Endometrial microvascular endothelial cells (primary cell): Measurements from ENCODE around the gene DNAH2. TPM values are rescaled to one million over a fixed set of nuclear protein-coding genes. Genes with fewer than 3 reads are reported as not detected.

Experiments used
- in situ Hi-C: cut with HindIII; loops from 2 replicates; pipeline ENCODE4 v1.10.0; 2017; ENCODE audit warnings: low sequenced_read_pairs, low pct_unique_long_range_greater_than_20kb; ENCODE audit errors: inconsistent ontology term
- total RNA-seq: library from RNA; depleted of rRNA; stranded (reverse); fragments of >200 nt; gene quantifications from one replicate; pipeline ENCODE4 v1.2.3, GENCODE V29; 2015; ENCODE audit errors: inconsistent ontology term

DNAH2 gene
- total RNA-seq, 1 donor from 2014 or later: 1.1 TPM

DNA sequence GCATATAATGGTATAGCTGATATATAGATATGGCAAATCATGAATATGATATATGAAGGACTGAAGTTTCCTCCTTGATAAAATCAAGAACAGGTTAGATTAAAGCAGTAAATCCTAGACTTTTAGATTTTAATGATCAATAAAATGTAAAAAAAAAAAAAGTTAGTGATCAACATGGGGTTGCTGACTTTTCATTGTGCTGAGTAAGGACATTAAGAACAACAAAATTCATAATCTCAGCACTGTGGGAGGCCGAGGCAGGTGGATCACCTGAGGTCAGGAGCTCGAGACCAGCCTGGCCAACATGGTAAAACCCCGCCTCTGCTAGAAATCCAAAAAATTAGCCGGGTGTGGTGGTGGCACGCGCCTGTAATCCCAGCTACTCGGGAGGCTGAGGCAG lies 160.7 kb downstream of the DNAH2 start:
- in situ Hi-C loops: no loop called here

DNA sequence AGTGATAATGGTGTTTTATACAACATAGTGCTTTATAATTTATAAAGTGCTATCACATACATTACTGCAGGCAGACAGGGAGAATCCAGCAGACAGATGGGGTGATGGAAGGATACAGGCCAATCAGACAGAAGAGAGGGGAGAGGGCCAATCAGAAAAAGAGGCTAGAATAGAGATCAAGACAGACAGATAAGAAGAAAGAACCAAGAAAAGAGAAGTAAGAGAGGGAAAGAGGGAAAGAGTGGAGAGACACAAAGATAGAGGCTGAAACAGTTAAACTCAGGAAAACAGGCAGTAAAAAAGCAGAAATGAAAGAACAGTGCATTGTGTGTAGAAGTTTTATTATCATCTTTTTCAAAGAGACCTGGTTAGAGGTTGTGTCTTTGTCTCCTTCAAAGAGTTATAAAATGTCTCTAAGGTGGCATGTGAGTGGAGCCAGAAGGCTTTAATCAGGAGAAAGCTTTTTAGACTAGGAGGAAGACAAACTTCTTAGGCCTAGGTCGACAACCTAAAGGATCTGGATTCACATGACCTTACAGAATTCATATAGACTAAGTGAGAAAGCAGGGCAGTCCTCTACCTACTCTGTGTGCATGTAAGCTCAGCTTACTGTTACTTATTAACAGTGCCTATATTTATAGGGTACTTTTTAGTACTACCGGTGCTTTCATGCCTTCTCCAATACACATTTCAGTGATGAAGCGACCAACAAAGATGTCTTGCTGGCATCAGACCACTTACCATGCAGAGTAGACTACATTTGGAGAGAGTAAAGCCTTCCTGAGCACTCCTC lies 162.7 kb downstream of the DNAH2 start:
- in situ Hi-C loops: no loop called here

DNA sequence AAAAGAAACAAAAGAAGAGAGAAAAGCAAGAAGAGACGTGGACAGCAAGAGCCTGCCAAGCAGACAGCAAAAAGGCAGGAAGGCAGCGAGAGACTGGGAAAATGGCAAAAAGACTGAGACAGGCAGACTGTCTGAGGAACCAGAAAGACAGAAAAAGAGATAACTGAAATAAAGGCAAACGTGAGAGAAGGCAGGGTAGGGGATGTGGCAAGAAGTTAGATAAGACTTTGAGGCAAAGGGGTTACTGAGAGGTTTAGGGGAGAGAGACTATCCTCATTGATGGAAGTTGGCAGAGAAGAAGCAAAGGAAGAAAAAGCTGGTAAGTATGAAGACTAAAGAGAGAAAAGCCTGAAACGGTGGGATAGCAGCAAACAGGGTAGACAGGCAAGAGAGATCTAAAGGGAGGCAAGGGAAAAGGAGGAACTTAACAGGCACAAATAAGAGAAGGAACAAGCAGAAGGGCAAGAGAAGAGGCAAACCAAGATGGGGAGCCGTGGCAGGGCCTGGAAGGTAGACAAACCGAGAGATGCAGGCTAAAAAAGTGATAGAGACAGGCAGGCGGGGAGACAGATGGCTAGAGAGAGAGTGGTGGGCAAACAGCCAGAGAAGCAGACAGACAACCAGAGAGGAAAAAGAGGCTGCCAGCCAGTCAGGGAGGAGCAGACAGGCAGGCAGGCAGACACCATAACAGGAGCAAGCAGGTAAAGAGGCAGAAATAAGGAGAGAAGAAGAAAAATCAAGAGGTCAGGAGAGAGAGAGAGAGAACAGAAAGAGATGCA lies 163.9 kb downstream of the DNAH2 start:
- in situ Hi-C loops: no loop called here

GRCh38 chr17:7882068-7882467 lies 164.5 kb downstream of the DNAH2 start:
- in situ Hi-C loops: no loop called here

GRCh38 chr17:7882629-7883028 lies 165.1 kb downstream of the DNAH2 start:
- in situ Hi-C loops: no loop called here

Other genes with a start within 250 kb of the DNAH2 start
- 23.1 TPM for gene ZBTB4, start 238.1 kb upstream of the DNAH2 start, total RNA-seq
- not detected for gene SLC35G6, start 236.3 kb upstream of the DNAH2 start, total RNA-seq
- 40.6 TPM for gene POLR2A, start 233.4 kb upstream of the DNAH2 start, total RNA-seq
- 9.5 TPM for gene TNFSF12, start 168.7 kb upstream of the DNAH2 start, total RNA-seq
- 2.1 TPM for gene TNFSF13, start 159.0 kb upstream of the DNAH2 start, total RNA-seq
- 113 TPM for gene SENP3, start 155.8 kb upstream of the DNAH2 start, total RNA-seq
- gene CD68, start 138.1 kb upstream of the DNAH2 start, total RNA-seq: 22.9 TPM
- gene MPDU1, start 133.9 kb upstream of the DNAH2 start, total RNA-seq: 328 TPM
- gene SOX15, start 127.7 kb upstream of the DNAH2 start, total RNA-seq: not detected
- gene FXR2, start 102.8 kb upstream of the DNAH2 start, total RNA-seq: 29.0 TPM
- gene SAT2, start 89.9 kb upstream of the DNAH2 start, total RNA-seq: 48.7 TPM
- gene SHBG, start 87.6 kb upstream of the DNAH2 start, total RNA-seq: not detected
- not detected for gene ATP1B2, start 66.8 kb upstream of the DNAH2 start, total RNA-seq
- gene TP53, start 30.3 kb upstream of the DNAH2 start, total RNA-seq: 57.6 TPM
- 24.4 TPM for gene WRAP53, start 29.3 kb upstream of the DNAH2 start, total RNA-seq
- gene EFNB3, start 12.5 kb upstream of the DNAH2 start, total RNA-seq: not detected
- 1.3 TPM for gene KDM6B, start 116.5 kb downstream of the DNAH2 start, total RNA-seq
- gene TMEM88, start 137.3 kb downstream of the DNAH2 start, total RNA-seq: 148 TPM
- gene NAA38, start 139.8 kb downstream of the DNAH2 start, total RNA-seq: 52.5 TPM
- gene CYB5D1, start 140.3 kb downstream of the DNAH2 start, total RNA-seq: 7.6 TPM
- gene CHD3, start 171.0 kb downstream of the DNAH2 start, total RNA-seq: 46.3 TPM
- gene RNF227, start 198.5 kb downstream of the DNAH2 start, total RNA-seq: not detected
- gene KCNAB3, start 212.1 kb downstream of the DNAH2 start, total RNA-seq: 3.7 TPM
- gene TRAPPC1, start 214.2 kb downstream of the DNAH2 start, total RNA-seq: 76.8 TPM
- gene CNTROB, start 214.5 kb downstream of the DNAH2 start, total RNA-seq: 39.1 TPM